T47D (cell line): ENCODE measurements around the gene SFI1.

Source experiments
- DNase-seq, 2 experiments: peaks; one replicate each; pipeline versions ENCODE4 v3.0.0 to v3.0.0-alpha.2; 2011 to 2012; ENCODE audit warnings: low read depth in 1 of 2, low spot score in 1 of 2
- JUND ChIP-seq: IDR thresholded peaks from 2 replicates; pipeline ENCODE4 v1.6.1; 2012; ENCODE audit warnings: low read depth
- in situ Hi-C: cut with HindIII; loops from 2 replicates; pipeline ENCODE4 v1.10.0; 2016; ENCODE audit warnings: low sequenced_read_pairs, low pct_unique_long_range_greater_than_20kb

Gene SFI1

GRCh38 chr22:31622980-31623379 lies 126.6 kb downstream of the SFI1 start:
- no peak for DNase-seq
- in situ Hi-C loops, result no loop called here
- no peak for TF ChIP-seq JUND

DNA sequence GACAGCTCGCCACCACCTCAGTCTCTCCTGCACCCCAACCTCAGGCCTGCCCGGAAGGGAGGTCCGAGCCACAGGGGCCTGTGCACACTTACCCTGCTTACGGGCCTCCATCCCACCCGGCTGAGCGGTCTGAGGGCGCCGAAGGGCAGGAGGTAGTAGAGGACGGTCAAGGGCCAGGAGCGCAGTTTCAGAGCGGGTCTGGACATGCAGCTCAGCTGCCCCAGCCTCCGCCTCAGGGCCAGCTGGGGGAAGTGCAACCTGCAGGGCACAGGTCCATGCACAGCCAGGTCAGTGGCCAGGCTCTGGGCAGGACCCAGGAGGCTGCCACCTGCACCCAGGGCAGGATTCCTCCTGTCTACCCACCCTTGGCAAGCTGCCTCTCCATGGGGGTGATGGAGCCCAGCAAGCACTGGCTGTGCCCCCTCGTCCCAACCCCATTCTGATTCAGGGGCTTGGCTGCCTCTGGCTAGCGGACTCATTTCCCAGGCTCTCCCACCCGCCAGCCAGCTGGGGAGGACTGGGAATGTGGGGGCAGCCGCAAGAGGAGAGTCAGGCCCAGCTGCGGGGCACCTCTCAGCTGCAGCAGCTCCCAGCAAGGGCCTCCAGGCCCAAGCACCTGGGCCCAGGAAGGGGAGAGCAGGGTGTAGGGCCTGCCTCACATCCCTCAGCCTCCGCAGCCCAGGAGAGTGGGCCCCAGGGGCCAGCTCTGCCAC lies 127.4 kb downstream of the SFI1 start:
- in situ Hi-C loops, result no loop called here
- no peak for DNase-seq
- TF ChIP-seq JUND, result no peak

DNA sequence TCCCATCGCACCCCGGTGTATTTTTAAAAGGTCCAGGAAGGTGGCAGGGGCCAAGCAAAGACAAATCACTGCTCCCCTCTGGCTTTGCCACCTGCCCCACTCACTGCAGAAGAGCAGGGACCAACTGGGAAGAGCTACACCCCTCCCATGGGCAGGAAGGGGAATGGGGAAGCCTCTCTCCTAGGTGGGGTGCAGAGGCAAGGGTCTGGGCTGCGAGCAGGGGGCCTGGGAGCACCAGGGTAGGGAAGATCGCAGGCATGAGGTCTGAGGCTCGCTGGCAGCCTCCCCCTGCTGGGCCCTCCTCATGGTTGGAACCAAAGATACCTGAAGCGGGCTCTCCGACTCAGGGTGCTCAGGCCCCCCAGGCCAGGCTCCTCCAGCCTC lies 128.9 kb downstream of the SFI1 start:
- DNase-seq, result no peak
- no peak for TF ChIP-seq JUND
- in situ Hi-C loops, result no loop called here

GRCh38 chr22:31625661-31626426 lies 129.5 kb downstream of the SFI1 start:
- DNase-seq, result no peak
- TF ChIP-seq JUND, result no peak
- in situ Hi-C loops, result no loop called here

DNA sequence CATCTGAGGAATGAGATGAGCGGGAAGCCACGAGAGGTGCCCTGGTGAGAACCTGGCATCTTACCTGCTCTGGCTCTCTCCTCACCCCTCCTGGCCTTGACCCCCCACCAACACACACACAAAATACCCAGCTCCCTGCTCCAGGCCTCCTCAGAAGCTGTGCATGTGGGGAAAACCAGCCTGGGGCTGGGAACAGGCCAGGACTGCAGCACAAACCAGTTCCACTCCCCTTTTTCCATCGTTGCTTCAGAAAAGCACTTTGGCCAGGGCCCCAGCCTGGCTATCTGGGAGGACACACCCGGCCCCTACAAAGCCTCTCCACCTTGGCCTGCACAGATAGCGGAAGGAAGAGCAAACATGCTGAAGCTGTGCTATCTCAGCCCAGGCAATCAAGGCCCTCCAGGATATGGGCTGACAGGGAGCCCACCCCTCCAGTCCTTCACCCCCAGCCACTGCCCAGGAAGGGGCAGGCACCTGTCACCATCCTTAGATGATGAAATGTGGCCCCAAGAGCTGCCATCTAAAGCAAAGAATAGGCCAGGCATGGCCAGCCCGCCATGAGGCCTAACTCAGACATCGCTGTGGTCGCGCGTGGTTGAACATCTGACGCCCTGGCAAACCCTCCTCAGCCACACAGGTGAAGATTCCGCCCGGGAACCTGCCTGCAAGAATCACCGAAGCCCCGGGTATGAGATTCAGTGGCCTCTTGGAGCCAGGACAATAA lies 130.3 kb downstream of the SFI1 start:
- no peak for TF ChIP-seq JUND
- in situ Hi-C loops, result no loop called here
- DNase-seq, result no peak

DNA sequence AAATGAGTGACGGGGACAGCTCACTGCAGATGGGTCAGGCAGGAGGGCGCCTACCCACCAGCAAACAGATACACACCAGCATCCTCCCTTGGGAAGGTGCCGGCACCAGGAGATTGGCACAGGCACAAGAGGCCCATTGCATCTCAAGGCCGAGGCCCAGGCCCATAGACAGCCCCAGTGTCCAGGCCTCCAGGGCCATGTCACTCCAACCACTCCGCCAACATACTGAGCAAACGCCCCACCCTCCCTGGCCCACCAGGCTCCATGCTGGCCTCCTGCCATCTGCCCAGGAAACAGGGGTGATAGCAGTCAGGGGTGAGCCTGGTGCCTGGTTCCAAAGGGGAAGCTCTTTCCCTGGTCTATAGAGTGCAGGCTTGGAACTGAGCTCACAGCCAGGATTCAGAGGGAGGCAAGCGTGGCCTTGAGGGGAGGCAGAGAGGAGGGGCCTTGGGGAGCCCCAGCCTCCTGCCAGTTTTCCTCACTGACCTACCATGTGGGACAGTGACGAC lies 130.9 kb downstream of the SFI1 start:
- DNase-seq, result no peak
- in situ Hi-C loops, result no loop called here
- TF ChIP-seq JUND, result no peak

DNA sequence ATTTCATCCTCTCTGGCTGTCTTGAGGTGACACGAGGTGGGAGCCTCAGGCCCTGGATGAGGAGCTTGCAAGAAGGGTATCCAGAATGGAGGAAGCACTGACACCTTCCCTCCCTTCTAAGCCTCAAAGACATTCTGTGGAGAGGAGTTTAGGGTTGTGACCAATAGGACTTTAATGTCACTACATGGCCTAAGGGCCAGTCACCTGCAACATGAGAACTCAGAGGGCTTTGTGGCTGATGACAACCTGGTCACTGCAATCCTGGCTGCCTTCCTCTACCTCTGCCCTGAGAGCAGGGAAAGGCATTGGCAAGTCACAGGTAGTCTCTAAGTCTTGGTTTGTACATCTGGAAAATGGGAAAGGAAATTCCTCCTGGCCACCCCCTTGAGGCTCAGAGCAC lies 132.0 kb downstream of the SFI1 start:
- peak in 1 of 2 experiments; percentile 63 for DNase-seq
- in situ Hi-C loops, result no loop called here
- TF ChIP-seq JUND, result no peak

DNA sequence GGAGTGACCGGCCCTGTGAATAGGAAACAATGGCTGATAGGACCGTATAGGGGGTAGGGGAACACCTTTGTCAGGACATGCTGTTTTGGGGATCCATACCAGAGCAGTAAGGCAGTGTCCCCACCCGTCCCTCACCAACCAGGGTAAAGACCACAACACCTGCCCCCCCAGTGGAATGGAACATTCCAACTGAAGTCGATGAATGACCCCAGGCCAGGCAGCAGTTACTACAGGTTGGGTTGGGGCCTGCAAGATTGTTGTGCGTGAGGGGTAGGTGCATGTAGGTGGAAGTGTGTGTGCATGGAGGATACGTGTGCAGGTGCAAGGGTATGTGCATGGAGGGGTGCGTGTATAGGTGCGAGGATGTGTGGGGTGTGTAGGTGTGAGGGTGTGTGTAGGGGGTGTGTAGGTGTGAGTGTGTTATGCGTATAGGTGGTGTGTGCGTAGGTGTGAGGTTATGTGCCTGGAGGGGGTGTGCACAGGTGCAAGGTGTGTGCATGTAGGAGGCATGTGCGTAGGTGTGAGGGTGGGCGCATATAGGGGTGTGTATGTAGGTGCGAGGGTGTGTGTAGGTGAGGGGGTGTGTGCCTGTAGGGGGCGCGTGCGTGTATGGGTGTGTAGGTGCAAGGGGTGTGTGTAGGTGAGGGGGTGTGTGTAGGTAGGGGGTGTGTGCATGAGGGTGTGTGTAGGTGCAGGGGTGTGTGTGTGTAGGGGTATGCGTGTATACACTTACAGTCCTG lies 132.8 kb downstream of the SFI1 start:
- in situ Hi-C loops, result no loop called here

GRCh38 chr22:31629741-31630184 lies 133.4 kb downstream of the SFI1 start:
- no peak for TF ChIP-seq JUND
- in situ Hi-C loops, result no loop called here
- DNase-seq, result no peak

More for the DNA sequence above, 132.8 kb downstream of the SFI1 start:
- DNase-seq, result no peak
- no peak for TF ChIP-seq JUND

DNA sequence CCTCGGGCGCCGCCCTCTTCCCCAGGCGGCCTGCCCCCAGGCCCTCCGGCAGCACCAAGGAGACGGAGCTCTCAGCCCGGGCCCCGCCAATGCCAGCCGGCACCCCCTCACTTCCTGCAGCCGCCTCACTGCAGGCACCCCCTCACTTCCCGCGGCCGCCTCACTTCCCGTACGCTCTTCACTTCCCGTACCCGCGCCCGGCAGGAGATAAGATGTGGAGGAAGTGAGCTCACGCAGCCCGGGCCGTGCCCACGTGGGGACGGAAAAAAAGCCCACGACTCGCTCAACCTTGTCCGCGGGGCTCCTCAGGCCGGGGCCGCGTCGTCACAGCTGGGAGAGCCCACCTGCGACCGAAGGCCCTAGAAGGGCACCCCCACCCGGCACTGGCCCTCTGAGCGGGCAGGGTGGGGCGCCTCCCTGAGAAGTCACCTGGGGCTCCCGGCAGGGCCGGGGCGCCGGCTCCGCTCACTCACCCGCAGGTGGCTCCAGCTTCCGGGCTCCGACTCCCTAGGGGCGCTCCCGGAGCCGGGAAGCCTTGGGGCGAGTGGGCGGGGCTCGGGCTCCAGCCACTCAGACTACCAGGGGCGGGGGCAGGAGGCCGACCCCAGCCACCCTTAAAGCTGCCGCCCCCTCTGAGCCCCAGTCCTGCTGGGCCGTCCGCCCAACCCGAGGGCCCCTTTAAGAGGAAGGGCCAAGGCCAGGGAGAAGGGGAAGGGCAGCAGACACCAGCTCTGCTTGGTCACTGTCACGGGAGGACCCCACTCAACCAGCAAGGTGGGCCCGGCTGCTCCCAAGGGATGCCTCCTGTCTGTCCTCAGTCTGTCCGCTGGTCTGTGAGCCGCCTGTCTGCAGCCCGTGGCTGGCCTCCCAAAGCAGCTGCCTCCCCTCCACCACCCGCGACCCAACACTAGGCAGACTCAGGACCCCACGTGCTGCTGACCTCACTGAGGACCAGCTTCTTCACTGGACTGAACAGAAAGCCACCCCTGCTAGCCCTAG lies 134.3 kb downstream of the SFI1 start:
- in situ Hi-C loops, result no loop called here
- no peak for TF ChIP-seq JUND
- DNase-seq, result peak; percentile 56 to 80

- no peak for DNase-seq
- in situ Hi-C loops, result no loop called here
- TF ChIP-seq JUND, result no peak
Observed at GRCh38 chr22:31631436-31631835, 135.1 kb downstream of the SFI1 start.
